Measurements from ENCODE around the gene DYNLL2. TPM values are rescaled to one million over a fixed set of nuclear protein-coding genes. Genes with fewer than 3 reads are reported as not detected.

Gene DYNLL2
- total and polyA plus RNA-seq, 8 donors: 36.3 to 70.8 (median 55.4) TPM

- DNase-seq (no peak), ATAC-seq (no peak)
- Histone ChIP-seq H3K4me3 (no peak overlapping the region), H3K27me3 (no peaks in the 10 kb centered on the region), H3K36me3 (peaks cover 0 to 54% of the 10 kb centered on the region in 2 donors), H3K27ac (no peak overlapping the region), H3K9me3 (no peaks in the 10 kb centered on the region), H3K4me1 (peaks cover 9 to 35% of the 10 kb centered on the region in 2 donors)
- TF ChIP-seq CTCF (IDR thresholded peaks at IDR 0.05): no peak
- intact Hi-C loops (cut with DNase I): loop anchor here in 1 of 2 donors (10.0 kb wide), 1 partner anchor 82 kb away; the partner anchor contains the start of gene SRSF1
These were observed 3.7 kb downstream of the DYNLL2 start for GRCh38 chr17:58086953-58087352.

- H3K36me3 ChIP-seq: peaks cover 0 to 71% of the 10 kb centered on the region in 2 donors
- H3K27ac ChIP-seq: no peak overlapping the region
- no peak overlapping the region for H3K4me3 ChIP-seq
- H3K9me3 ChIP-seq: no peaks in the 10 kb centered on the region
- no peaks in the 10 kb centered on the region for H3K27me3 ChIP-seq
- TF ChIP-seq CTCF (IDR thresholded peaks at IDR 0.05): no peak
- intact Hi-C loops (cut with DNase I): loop anchor here in 1 of 2 donors (10.0 kb wide), 1 partner anchor 84 kb away; the partner anchor contains the start of gene SRSF1
- ATAC-seq (no peak), DNase-seq (no peak)
- H3K4me1 ChIP-seq: peaks cover 3 to 29% of the 10 kb centered on the region in 2 donors
These were observed 5.4 kb downstream of the DYNLL2 start for GRCh38 chr17:58088624-58089023.

- no peak for ATAC-seq
- no peak for TF ChIP-seq CTCF (IDR thresholded peaks at IDR 0.05)
- peaks cover 0 to 74% of the 10 kb centered on the region in 2 donors for H3K36me3 ChIP-seq
- H3K9me3 ChIP-seq: no peaks in the 10 kb centered on the region
- intact Hi-C loops (cut with DNase I): loop anchor here in 1 of 2 donors (10.0 kb wide), 1 partner anchor 84 kb away; the partner anchor contains the start of gene SRSF1
- peaks cover 3 to 29% of the 10 kb centered on the region in 2 donors for H3K4me1 ChIP-seq
- no peaks in the 10 kb centered on the region for H3K27me3 ChIP-seq
- no peak overlapping the region for H3K27ac ChIP-seq
- H3K4me3 ChIP-seq: no peak overlapping the region
- DNase-seq: no peak
These were observed 5.9 kb downstream of the DYNLL2 start for GRCh38 chr17:58089111-58089510.

- TF ChIP-seq CTCF (IDR thresholded peaks at IDR 0.05): no peak
- ATAC-seq (no peak), DNase-seq (no peak)
- Histone ChIP-seq H3K27ac (no peak overlapping the region), H3K4me3 (no peak overlapping the region), H3K27me3 (no peaks in the 10 kb centered on the region), H3K9me3 (no peaks in the 10 kb centered on the region), H3K4me1 (peaks cover 0 to 11% of the 10 kb centered on the region in 2 donors), H3K36me3 (peaks cover 0 to 74% of the 10 kb centered on the region in 2 donors)
- intact Hi-C loops (cut with DNase I): no loop called here
These were observed 7.9 kb downstream of the DYNLL2 start for GRCh38 chr17:58091024-58091567.

GRCh38 chr17:58092101-58092796 lies 9.0 kb downstream of the DYNLL2 start:
- H3K4me3 ChIP-seq: no peak overlapping the region
- TF ChIP-seq CTCF (IDR thresholded peaks at IDR 0.05): no peak
- peaks cover 0 to 67% of the 10 kb centered on the region in 2 donors for H3K36me3 ChIP-seq
- no peak for DNase-seq
- no peak overlapping the region for H3K27ac ChIP-seq
- H3K9me3 ChIP-seq: no peaks in the 10 kb centered on the region
- no peak for ATAC-seq
- H3K4me1 ChIP-seq: no peaks in the 10 kb centered on the region
- intact Hi-C loops (cut with DNase I): no loop called here
- no peaks in the 10 kb centered on the region for H3K27me3 ChIP-seq
